ENCODE results near the gene TLR10.
"Not testable (repeated sequence)": the region's sequence is repeated elsewhere in the genome, so short reads cannot be mapped to it uniquely, and the experiment has no call there.

Gene TLR10

GRCh38 chr4:38766940-38767339 is 15.8 kb downstream of the TLR10 start:
- not testable (repeated sequence) for DNase-seq (ENCODE audit: low read depth in 2 of 2)

- no peak for DNase-seq (ENCODE audit: low read depth in 2 of 2)
These were observed 17.4 kb downstream of the TLR10 start for GRCh38 chr4:38765382-38765781.

GRCh38 chr4:38764277-38764676 is 18.5 kb downstream of the TLR10 start:
- no peak for DNase-seq (ENCODE audit: low read depth in 2 of 2)

- no peak for DNase-seq (ENCODE audit: low read depth in 2 of 2)
These were observed 20.2 kb downstream of the TLR10 start for GRCh38 chr4:38762560-38762959.

- no peak for DNase-seq (ENCODE audit: low read depth in 2 of 2)
These were observed 23.0 kb downstream of the TLR10 start for GRCh38 chr4:38759790-38760122.

- DNase-seq (ENCODE audit: low read depth in 2 of 2): peak in 1 of 2 donors; percentile 35
These were observed 23.5 kb downstream of the TLR10 start for GRCh38 chr4:38759113-38759789.

GRCh38 chr4:38757945-38758600 is 24.7 kb downstream of the TLR10 start:
- no peak for DNase-seq (ENCODE audit: low read depth in 2 of 2)

GRCh38 chr4:38752941-38753806 is 29.6 kb downstream of the TLR10 start:
- no peak for DNase-seq (ENCODE audit: low read depth in 2 of 2)

GRCh38 chr4:38752372-38752940 is 30.3 kb downstream of the TLR10 start:
- no peak for DNase-seq (ENCODE audit: low read depth in 2 of 2)

GRCh38 chr4:38751341-38752010 is 31.3 kb downstream of the TLR10 start:
- no peak for DNase-seq (ENCODE audit: low read depth in 2 of 2)

GRCh38 chr4:38749336-38749735 is 33.5 kb downstream of the TLR10 start:
- DNase-seq (ENCODE audit: low read depth in 2 of 2): no peak

- no peak for DNase-seq (ENCODE audit: low read depth in 2 of 2)
These were observed 35.2 kb downstream of the TLR10 start for GRCh38 chr4:38747629-38748028.

GRCh38 chr4:38745881-38746280 is 36.9 kb downstream of the TLR10 start:
- no peak for DNase-seq (ENCODE audit: low read depth in 2 of 2)

GRCh38 chr4:38743866-38744265 is 38.9 kb downstream of the TLR10 start:
- no peak for DNase-seq (ENCODE audit: low read depth in 2 of 2)

GRCh38 chr4:38740303-38740702 is 42.5 kb downstream of the TLR10 start:
- no peak for DNase-seq (ENCODE audit: low read depth in 2 of 2)

GRCh38 chr4:38738940-38739803 is 43.6 kb downstream of the TLR10 start:
- no peak for DNase-seq (ENCODE audit: low read depth in 2 of 2)

- DNase-seq (ENCODE audit: low read depth in 2 of 2): no peak
These were observed 46.9 kb downstream of the TLR10 start for GRCh38 chr4:38735870-38736269.

- no peak for DNase-seq (ENCODE audit: low read depth in 2 of 2)
These were observed 47.9 kb downstream of the TLR10 start for GRCh38 chr4:38734911-38735310.

GRCh38 chr4:38734446-38734845 is 48.3 kb downstream of the TLR10 start:
- no peak for DNase-seq (ENCODE audit: low read depth in 2 of 2)

- DNase-seq (ENCODE audit: low read depth in 2 of 2): no peak
These were observed 49.1 kb downstream of the TLR10 start for GRCh38 chr4:38733663-38734062.

Data from stimulated activated CD8-positive, alpha-beta memory T cell treated with anti-CD3 and anti-CD28 coated beads, Interleukin-15, amount 100 ng/mL, for 4 hours (primary cell).